Measurements from ENCODE around the gene URB2. TPM values are rescaled to one million over a fixed set of nuclear protein-coding genes. Genes with fewer than 3 reads are reported as not detected.
"Not testable (repeated sequence)": the region's sequence is repeated elsewhere in the genome, so short reads cannot be mapped to it uniquely, and the experiment has no call there.

The URB2 gene
- polyA plus RNA-seq, 3 donors = 1.7 to 9.9 (median 2.6) TPM

DNA sequence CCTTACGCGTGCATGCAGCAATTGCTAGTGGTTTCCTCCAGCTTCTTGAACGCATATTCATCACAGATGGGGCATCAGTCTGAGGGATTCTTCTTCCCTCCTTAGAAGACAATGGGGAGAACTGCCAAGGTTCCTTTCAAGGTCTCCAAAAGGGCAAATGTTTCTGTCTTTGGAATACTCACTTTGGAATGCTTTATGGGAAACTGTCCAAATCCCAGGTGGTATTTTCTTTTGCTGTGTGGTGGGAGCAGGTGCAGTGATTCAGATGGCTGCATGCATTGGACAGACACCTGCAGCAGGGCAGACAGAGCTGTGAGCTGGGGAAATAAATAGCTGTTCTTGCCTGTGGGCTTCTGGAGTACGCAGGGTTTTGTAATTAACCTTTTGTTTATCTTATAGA lies 40.5 kb downstream of the URB2 start:
- H3K27ac ChIP-seq (ENCODE audit: low read depth, low read length) = no peak overlapping the region
- WGBS, 3 donors = 79 to 86% (median 80%) methylated on average over 4 of the region's 4 CpGs

DNA sequence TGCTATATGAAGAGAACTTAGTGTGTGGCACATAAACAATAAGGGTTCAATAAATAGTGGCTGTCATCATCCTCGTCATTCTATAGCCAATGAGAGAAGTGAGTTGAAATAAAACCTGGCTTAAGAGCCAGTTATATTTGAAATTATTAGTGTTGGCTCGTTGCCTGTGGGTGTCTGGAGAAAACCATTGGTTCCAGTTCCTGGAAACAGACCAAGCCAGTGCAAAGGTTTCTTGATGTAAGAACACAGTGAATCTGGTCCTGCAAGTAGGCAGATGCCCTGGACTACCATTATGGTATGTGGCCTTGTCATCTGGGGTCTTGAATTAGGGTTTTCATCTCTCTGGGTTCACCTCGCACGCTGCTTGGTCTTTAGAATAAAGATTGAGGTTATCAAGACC lies 43.3 kb downstream of the URB2 start:
- H3K27ac ChIP-seq (ENCODE audit: low read depth, low read length) = no peak overlapping the region
- 80 to 82% (median 80%) methylated on average over 4 of the region's 4 CpGs for WGBS, 3 donors

DNA sequence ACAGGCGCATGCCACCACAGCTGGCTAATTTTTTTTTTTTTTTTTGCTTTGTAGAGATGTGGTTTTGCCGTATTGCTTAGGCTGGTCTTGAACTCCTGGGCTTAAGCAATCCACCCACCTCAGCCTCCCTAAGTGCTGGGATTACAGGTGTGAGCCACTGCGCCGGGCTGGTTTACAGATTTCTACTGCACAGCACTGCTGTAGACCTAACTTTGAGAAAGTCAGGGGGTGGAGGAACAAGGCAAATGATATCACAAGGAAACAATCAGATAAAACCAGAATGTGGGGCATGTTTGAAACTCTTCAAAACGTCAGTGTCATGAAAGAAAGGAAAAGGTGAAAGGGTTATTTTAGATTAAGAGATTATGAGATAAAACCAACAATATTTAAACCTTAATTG lies 45.3 kb downstream of the URB2 start:
- 76 to 80% (median 77%) methylated on average over 5 of the region's 5 CpGs for WGBS, 3 donors
- no peak overlapping the region for H3K27ac ChIP-seq (ENCODE audit: low read depth, low read length)

DNA sequence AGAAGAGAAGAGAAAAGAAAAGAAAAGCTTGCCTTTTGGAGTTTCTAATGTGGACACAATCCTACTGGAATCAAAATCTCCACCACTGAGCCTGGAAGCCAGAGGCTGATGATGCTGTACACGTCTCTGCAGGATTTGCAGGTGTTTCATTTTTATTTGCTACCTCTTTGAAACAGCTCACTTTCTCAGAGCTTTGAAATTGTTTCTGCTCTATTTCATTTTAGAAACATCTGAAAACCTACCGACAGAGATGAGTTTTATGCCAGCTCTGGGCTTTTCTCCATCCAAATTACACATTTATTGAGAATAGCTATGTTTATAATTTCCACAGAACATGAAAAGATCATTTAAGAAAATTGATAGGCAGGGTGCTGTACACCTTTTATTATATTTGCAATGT lies 46.2 kb downstream of the URB2 start:
- 70 to 77% (median 73%) methylated on average over 2 of the region's 2 CpGs for WGBS, 3 donors
- H3K27ac ChIP-seq (ENCODE audit: low read depth, low read length) = no peak overlapping the region

- 52 to 69% (median 63%) methylated on average over 5 of the region's 5 CpGs for WGBS, 3 donors
- no peak overlapping the region for H3K27ac ChIP-seq (ENCODE audit: low read depth, low read length)
Observed at GRCh38 chr1:229674042-229674441, 48.0 kb downstream of the URB2 start.

DNA sequence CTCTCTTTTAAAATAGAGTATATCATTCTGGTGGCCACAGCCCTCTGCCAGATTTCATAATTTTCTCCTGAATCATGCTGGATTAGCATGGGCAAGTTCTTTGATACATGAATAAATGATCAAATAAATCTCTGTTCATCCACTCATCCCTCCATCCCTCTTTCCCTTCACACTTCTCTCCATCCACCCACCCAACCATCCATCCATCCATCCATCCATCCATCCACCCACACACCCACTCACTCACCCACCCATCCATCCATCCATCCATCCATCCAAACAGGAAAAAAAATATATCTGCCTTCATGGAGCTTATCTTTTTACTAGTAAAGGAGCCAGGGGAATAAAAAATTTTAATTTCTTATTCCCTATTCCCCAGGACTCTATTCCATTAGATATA lies 49.3 kb downstream of the URB2 start:
- H3K27ac ChIP-seq (ENCODE audit: low read depth, low read length) = no peak overlapping the region

GRCh38 chr1:229685149-229685548 lies 59.1 kb downstream of the URB2 start:
- 92 to 97% (median 95%) methylated on average over 2 of the region's 2 CpGs for WGBS, 3 donors
- no peak overlapping the region for H3K27ac ChIP-seq (ENCODE audit: low read depth, low read length)

DNA sequence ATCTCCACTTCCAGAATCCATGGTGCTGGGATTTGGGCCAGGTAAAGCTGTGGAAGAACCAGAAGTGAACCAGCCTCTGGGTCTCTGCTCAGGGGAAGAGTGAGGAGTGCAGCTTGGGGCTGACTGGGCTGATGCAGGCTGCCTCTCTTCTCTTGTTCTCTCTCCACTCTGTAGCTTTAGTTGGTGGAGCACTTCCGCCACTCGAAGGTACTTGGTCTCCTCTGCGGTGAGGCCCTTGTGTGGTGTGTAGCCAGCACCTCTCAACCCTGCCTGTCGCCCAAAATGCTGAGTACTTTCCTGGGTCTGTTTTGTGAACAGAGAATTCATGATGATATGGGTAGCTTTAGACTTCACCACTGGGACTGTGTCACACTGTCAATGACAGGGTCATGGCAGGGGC lies 63.2 kb downstream of the URB2 start:
- no peak overlapping the region for H3K27ac ChIP-seq (ENCODE audit: low read depth, low read length)
- 93 to 99% (median 96%) methylated on average over 4 of the region's 4 CpGs for WGBS, 3 donors

- H3K27ac ChIP-seq (ENCODE audit: low read depth, low read length) = no peak overlapping the region
- WGBS, 3 donors = 80 to 91% (median 85%) methylated on average over 7 of the region's 7 CpGs
Observed at GRCh38 chr1:229689904-229690303, 63.9 kb downstream of the URB2 start.

DNA sequence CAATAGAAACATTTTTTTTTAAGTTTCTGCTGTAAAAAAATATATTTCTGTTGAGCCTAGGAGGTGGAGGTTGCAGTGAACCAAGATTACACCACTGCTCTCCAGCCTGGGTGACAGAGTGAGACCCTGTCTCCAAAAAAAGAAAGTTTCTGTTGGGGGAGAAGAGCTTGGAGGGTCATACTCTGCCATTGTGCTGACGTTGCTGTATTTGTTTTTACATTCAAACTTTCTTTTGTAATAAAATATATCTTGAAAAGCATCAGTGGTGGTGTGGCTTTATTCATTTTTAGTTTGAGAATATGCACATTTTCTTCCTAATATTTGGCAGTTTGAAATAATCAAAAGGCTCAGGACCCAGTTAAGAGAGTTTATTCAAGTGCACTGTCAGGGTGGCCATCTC lies 64.6 kb downstream of the URB2 start:
- no peak overlapping the region for H3K27ac ChIP-seq (ENCODE audit: low read depth, low read length)
- WGBS, 3 donors = 71 to 85% (median 75%) methylated on average over 1 of the region's 1 CpG

DNA sequence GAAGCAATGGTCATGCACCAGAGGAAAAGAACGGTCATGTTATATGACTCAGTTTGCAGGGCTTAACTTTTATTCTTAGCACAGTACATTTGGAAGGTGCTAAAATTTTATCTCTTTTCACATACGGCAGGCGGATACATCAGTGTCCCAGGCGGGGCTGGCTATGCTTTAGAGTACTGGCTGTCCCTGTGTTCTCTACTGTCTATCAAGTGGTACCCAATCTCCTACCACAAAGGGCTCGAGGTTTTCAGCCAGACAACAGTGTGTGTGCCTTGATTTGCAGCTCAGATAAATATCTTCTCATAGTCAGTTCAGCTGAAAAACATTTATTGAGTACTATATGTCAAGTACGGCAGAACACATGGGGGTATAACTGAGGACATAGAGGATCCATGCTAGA lies 65.3 kb downstream of the URB2 start:
- WGBS, 3 donors = 84 to 91% (median 89%) methylated on average over 6 of the region's 6 CpGs

DNA sequence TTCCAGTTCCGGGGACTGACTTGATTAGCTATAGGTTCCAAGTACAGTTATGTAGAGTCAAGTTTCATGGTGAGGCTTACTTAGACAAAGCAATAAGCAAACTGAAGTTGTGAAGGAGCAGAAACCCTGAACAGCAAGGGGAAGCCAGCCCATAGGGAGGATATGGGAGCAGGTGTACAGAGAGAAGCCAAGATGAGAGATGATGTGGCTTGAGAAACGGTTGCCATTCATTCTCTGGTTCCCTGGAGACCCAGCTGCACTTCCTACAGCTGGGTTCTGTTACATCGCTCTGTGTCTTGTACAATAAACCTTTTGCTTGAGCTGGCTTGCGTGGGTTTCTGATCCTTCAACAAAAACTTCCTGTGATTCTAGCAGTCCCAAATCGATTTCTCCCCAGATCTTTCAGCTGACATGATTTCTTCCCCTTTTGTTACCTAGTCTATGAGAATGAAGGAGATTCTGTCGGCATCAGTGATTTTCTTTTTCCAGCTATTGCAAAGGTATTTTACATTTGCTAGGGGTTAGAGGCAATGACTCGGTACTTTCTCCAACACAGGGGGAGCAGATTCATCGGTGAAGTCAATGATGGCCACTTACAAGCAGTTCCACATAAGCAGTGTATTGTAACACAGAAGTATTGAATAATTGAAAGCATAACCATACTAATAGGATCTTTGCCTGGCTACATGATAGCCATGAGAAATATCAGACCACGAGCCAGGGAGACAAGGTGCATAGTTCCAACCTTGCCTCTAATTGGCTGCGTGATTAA lies 67.3 kb downstream of the URB2 start:
- no peak overlapping the region for H3K27ac ChIP-seq (ENCODE audit: low read depth, low read length)
- 49 to 80% (median 61%) methylated on average over 10 of the region's 10 CpGs for WGBS, 3 donors

More for the DNA sequence above, 65.3 kb downstream of the URB2 start:
- H3K27ac ChIP-seq (ENCODE audit: low read depth, low read length) = no peak overlapping the region

DNA sequence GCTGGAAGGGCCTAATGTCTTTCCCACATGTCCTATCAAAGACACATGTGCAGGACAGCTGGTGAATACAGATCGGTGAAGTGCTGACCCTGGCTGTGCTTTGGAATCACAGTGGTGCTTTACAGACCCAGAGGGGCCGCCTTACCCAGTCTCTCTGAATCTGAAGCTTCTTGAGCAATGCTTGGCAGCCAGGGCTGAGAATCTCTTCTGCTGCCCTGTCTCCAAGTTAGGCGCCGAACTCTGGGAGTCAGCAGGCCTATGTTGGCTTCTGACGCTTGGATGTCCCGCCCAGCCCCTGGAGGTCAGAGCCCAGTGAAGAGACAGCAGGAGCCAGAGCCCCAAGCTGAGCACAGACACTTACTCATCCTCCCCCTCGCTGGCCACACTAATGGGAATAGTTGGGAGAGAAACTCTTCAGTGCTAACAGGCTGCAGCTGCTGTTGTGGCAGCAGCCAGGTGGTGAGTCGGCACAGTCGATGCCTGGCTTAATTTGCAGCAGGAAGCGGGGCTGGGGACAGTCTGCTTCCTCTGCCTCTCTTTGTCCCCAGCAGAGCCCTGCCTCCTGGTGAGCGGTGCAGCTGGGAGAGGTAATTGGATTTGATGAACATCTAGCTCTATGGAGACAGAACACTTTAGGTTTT lies 68.1 kb downstream of the URB2 start:
- WGBS, 3 donors = 32 to 69% (median 41%) methylated on average over 11 of the region's 11 CpGs
- H3K27ac ChIP-seq (ENCODE audit: low read depth, low read length) = no peak overlapping the region

GRCh38 chr1:229696385-229696784 lies 70.3 kb downstream of the URB2 start:
- 90 to 97% (median 94%) methylated on average over 5 of the region's 5 CpGs for WGBS, 3 donors
- no peak overlapping the region for H3K27ac ChIP-seq (ENCODE audit: low read depth, low read length)

GRCh38 chr1:229699613-229700267 lies 73.7 kb downstream of the URB2 start:
- 44 to 56% (median 54%) methylated on average over 7 of the region's 7 CpGs for WGBS, 3 donors
- H3K27ac ChIP-seq (ENCODE audit: low read depth, low read length) = no peak overlapping the region

DNA sequence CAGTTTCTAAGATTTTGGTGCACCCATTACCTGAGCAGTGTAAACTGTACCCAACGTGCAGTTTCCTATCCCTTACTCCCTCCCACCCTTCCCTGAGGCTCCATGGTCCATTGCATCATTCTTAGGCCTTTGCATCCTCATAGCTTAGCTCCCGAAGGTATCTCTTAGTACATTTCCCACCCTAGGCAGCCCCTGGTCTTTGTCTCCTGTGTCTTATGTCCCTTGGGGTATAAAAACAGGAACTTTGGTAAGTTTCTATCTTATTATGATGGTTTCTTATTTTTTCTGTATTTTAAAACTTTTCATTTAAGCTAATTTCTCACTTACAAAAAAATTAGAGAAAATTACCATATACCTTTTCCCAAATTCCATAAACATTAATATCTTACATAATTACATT lies 78.1 kb downstream of the URB2 start:
- no peak overlapping the region for H3K27ac ChIP-seq (ENCODE audit: low read depth, low read length)
- 73 to 85% (median 81%) methylated on average over 2 of the region's 2 CpGs for WGBS, 3 donors

GRCh38 chr1:229705152-229705551 lies 79.1 kb downstream of the URB2 start:
- H3K27ac ChIP-seq (ENCODE audit: low read depth, low read length) = not testable (repeated sequence)
- WGBS, 3 donors = 86 to 89% (median 88%) methylated on average over 2 of the region's 2 CpGs

DNA sequence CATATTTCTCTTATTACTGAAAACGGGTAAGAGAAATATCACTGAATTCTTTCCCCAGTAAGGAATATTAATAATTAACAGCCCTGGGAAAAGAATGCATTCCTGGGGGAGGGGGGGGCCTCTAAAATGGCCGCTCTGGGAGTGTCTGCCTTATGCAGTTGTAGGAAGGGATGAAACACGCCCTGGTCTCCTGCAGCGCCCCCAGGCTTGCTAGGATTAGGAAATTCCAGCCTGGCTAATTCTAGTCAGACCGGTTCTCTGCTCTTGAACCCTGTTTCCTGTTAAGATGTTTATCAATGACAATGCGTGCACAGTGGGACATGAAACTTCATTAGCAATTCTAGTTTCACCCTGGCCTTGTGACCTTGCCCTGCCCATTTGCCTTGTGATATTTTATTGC lies 81.1 kb downstream of the URB2 start:
- H3K27ac ChIP-seq (ENCODE audit: low read depth, low read length) = not testable (repeated sequence)
- WGBS, 3 donors = 72 to 82% (median 73%) methylated on average over 6 of the region's 6 CpGs

GRCh38 chr1:229709500-229710013 lies 83.5 kb downstream of the URB2 start:
- no peak overlapping the region for H3K27ac ChIP-seq (ENCODE audit: low read depth, low read length)
- WGBS, 3 donors = 74 to 84% (median 76%) methylated on average over 6 of the region's 6 CpGs
